ENCODE measurements around the gene SLC39A11.
"Not testable (repeated sequence)": the region's sequence is repeated elsewhere in the genome, so short reads cannot be mapped to it uniquely, and the experiment has no call there.

The SLC39A11 gene

GRCh38 chr17:72838581-72838980, 253.9 kb downstream of the SLC39A11 start:
- no peak for DNase-seq
- intact Hi-C loops (cut with DNase I) = no loop called here

DNA sequence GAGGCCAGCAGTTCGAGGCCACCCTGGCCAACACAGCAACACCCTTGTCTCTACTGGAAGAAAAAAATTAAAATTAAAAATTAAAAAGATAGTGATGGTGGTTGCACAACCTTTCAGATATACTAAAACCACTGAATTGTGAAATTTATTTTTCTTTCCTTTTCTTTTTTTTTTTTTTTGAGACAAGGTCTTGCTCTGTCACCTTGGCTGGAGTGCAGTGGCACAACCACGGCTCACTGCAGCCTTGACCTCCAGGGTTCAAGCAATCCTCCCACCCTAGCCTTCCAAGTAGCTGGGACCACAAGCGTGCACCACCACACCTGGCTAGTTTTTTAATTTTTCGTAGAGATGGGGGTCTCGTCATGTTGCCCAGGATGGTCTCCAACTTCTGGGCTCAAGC, 254.4 kb downstream of the SLC39A11 start:
- intact Hi-C loops (cut with DNase I) = no loop called here

GRCh38 chr17:72837335-72837734, 255.2 kb downstream of the SLC39A11 start:
- intact Hi-C loops (cut with DNase I) = no loop called here
- no peak for DNase-seq

More for the DNA sequence above, 254.4 kb downstream of the SLC39A11 start:
- no peak for DNase-seq

DNA sequence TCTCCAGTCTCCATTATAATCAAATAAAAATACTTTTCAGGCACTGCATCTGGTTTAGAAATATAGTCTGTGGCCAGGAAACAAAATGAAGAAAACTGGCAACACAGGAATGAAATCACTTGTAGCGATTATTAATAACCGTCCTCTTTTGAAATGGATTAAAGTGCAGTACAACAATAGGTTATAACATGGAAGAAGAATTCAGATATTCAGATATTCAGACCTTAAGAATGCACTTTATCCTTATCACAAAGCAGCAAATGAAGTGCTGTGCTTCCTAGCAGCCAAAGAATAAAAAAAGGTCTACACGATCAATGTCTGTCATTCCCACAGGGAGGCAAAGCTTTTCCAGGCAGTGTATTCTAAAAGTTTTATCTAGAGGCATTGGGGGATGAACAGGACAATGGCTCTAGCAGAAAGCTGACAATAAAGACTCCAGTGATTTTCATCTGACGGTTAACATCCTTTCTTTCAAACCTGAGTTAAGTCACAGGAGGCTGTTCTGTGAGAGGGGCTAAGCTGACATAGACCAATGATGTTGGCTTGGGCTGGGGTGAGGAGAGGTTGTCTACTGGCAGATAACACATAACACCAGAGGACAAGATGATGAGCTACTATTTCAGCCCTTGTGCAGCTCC, 259.2 kb downstream of the SLC39A11 start:
- no peak for DNase-seq
- intact Hi-C loops (cut with DNase I) = no loop called here

DNA sequence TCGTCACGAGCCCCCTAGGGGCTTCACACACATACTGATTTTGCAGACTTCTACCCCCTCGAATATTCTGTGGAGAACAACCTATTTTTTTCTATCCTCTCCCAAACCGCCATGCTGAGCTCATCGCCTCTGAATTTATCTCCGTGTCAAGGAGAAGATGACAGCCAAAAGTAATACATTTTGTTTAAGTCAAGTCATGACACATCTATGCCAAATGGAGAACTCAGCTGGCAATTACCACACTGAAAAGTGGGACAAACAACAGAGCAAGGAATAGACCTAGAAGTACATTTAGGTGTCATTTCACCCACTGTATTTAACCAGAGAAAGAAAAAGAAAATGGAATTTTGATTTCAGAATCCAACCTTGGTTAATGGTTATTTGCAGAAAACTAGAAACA, 260.2 kb downstream of the SLC39A11 start:
- DNase-seq = peak in 19 of 42 donors; percentile 6 to 69 (median 33)
- intact Hi-C loops (cut with DNase I) = no loop called here

- DNase-seq = no peak
Observed at GRCh38 chr17:72829883-72830282, 262.6 kb downstream of the SLC39A11 start.

GRCh38 chr17:72826602-72827001, 265.9 kb downstream of the SLC39A11 start:
- no peak for DNase-seq
- intact Hi-C loops (cut with DNase I) = no loop called here

More at GRCh38 chr17:72829883-72830282, 262.6 kb downstream of the SLC39A11 start:
- intact Hi-C loops (cut with DNase I) = no loop called here

GRCh38 chr17:72826059-72826458, 266.4 kb downstream of the SLC39A11 start:
- intact Hi-C loops (cut with DNase I); DNase-seq: not testable (repeated sequence)

DNA sequence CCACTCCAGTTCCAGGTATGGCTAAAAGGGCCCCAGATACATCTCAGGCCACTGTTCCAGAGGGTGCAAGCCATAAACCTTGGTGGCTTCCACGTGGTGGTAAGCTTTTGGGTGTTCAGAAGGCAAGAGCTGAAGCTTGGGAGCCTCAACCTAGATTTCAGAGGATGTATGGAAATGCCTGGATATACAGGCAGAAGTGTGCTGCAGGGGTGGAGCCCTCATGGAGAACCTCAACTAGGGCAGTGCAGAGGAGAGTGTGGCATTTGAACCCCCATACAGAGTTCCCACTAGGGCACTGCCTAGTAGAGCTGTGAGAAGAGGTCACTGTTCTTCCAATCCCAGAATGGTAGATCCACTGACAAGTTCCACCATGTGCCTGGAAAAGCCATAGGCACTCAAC, 267.3 kb downstream of the SLC39A11 start:
- no peak for DNase-seq
- intact Hi-C loops (cut with DNase I) = no loop called here

DNA sequence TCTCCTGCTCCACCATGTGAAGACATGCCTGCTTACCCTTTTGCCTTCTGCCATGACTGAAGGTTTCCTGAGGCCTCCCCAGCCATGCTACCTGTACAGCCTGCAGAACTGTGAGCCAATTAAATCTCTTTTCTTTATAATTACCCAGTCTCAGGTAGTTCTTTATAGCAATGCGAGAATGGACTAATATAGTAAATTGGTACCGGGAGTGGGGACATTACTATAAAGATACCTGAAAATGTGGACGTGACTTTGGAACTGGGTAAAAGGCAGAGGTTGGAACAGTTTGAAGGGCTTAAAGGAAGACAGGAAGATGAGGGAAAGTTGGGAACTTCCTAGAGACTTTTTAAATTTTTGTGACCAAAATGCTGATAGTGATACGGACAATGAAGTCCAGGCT, 268.2 kb downstream of the SLC39A11 start:
- intact Hi-C loops (cut with DNase I); DNase-seq: not testable (repeated sequence)

DNA sequence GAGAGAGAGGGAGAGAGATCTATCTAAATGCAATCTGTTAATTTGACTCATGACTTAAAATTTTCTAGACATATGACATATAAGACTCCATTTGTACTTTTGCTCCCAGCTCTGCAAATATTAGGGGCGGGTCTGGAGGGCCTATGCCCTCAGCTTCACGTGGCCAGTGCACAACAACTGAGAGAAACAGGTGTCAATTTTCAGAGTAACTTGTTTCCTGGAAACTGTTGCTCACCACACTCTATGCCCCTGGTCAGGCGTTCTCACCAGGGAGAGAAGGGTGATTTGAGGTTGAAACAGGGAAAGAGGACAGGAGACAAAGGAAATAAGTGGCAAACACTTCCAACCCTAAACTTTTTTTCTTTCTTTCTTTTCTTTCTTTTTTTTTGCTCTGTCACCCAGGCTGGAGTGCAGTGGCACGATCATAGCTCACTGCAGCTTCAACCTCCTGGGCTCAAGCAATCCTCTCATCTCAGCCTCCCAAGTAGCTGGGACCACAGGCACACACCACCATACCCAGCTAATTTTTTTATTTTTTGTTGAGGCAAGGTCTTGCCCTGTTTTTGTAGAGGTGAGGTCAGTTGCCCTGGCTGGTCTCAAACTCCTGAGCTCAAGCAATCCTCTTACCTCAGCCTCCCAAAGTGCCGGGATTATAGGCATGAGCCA, 270.0 kb downstream of the SLC39A11 start:
- DNase-seq = no peak
- intact Hi-C loops (cut with DNase I) = no loop called here

GRCh38 chr17:72816406-72816805, 276.1 kb downstream of the SLC39A11 start:
- intact Hi-C loops (cut with DNase I) = no loop called here
- no peak for DNase-seq

DNA sequence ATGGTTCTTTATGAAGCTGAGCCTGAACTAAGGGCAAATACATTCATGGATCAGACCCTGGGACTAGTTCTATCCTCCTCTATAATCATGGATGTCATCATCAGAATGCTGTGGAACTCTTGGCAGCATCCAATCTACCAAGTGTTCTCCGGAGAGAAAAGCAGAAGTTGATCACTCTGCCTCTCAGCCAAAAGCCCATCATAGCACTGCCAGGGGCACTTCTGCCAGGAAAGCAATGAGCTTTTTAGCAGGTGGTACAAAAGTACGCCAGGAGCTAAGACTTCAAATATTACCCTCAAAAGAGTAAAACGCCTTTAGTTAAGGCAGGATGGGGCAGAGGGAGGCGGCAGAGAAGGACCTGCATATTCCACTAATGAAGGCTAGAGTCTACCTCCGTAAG, 279.0 kb downstream of the SLC39A11 start:
- DNase-seq = peak in 2 of 42 donors; percentile 6 to 18
- intact Hi-C loops (cut with DNase I) = no loop called here

GRCh38 chr17:72812823-72813222, 279.7 kb downstream of the SLC39A11 start:
- intact Hi-C loops (cut with DNase I) = no loop called here
- DNase-seq = no peak

DNA sequence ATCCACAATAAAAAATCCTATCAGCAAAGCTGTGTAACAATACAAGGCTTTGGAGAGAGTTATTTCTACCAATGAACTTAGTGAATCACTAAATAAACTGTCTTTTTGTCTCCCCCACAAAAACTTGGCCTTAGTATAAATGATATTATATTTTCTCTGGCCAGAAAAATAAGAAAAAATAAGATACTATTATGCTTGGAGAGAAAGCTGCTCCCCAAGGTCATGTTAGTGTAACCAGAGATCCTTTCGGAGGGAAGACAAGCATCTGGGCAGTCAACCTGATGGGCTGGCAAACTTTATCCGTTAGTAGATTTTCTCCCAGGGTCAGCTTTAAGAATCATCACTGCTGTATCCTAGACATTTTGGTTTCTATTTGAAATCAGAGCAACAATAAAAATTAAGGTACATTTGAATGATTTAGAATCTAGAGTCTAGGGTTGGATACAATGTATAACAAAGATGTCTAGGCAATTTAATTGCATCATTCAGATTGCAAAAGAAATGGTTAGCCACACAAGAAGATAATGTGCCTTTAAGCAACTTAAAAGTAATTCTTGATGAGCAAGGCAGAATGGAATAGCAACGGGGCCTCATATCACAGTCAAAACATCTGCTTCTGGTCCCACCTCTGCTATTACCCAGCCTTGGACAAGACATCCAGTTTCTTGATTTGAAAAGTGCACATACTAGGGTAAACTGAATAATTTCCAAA, 280.4 kb downstream of the SLC39A11 start:
- no peak for DNase-seq
- intact Hi-C loops (cut with DNase I) = no loop called here

DNA sequence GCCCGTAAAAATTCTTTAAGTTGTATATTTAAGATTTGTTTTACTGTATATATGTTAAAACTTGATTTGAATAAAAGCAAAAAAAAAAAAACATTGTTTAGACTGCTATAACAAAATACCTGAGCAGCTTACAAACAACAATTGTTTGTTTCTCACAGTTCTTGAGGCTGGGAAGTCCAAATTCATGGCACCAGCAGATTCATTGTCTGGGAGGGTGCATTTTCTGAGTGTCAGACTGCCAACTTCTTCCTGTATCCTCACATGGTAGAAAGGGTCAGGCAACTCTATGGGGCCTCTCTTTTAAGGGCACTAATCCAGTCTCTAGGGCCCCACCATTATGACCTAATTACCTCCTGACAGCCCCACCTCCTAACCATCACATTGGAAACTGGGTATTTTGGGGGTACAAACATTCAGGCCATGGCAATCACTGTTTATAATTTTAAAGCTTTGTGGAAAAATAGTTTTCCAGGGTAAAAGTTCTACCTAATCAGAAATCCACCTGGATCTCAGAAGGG, 281.4 kb downstream of the SLC39A11 start:
- no peak for DNase-seq
- intact Hi-C loops (cut with DNase I) = no loop called here

DNA sequence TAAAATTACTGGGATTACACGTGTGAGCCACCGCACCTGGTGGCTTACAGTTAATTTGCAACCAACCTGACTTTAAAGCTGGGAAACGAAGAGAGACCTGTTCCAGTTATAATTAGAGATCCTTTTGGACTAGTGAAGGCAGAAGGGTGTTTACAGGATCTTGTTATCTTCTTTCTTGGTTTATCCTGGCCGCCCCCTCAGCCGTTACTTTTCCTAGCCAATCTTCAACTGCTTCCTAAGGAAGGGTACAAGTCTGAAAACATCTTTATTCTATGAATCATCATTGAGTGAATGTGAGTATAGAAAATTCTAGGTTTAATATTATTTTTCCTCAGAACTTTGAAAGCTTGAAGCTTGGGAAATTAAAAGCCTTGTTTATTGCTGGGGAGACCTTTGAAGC, 286.5 kb downstream of the SLC39A11 start:
- no peak for DNase-seq
- intact Hi-C loops (cut with DNase I) = no loop called here

GRCh38 chr17:72804949-72805707, 287.4 kb downstream of the SLC39A11 start:
- no peak for DNase-seq
- intact Hi-C loops (cut with DNase I) = no loop called here

DNA sequence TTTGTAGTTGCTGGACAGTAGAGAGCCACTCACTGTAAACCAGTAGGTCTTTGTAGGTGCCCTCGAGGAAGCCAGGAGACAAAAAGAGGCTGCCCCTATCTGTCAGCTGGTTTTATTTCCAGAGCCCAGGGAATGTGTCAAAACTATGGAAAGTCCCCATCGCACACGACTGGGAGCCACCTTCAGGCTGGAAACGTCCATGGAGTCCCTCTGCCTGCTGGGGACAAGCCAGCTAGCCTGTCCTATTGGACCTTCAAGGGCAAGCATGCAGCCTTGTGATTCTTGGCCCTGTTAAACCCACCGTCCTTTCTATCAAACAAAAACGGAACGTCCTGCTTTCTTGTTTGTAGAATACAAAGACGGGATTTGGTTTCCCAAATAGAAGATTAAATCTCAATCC, 289.8 kb downstream of the SLC39A11 start:
- DNase-seq = no peak
- intact Hi-C loops (cut with DNase I) = no loop called here

All from head of caudate nucleus (tissue), 42 donors.